HG02571 (cell line): ENCODE measurements around the gene RFX7.

Experiments
- ATAC-seq: cut with Tn5 transposase; IDR thresholded peaks from one replicate; pipeline ENCODE4 v1.9.1; 2021; ENCODE audit warnings: mild to moderate bottlenecking, moderate library complexity; ENCODE audit not compliant: unreplicated experiment

RFX7 gene

GRCh38 chr15:56148064-56148463 is 95.6 kb downstream of the RFX7 start:
- no peak for ATAC-seq

DNA sequence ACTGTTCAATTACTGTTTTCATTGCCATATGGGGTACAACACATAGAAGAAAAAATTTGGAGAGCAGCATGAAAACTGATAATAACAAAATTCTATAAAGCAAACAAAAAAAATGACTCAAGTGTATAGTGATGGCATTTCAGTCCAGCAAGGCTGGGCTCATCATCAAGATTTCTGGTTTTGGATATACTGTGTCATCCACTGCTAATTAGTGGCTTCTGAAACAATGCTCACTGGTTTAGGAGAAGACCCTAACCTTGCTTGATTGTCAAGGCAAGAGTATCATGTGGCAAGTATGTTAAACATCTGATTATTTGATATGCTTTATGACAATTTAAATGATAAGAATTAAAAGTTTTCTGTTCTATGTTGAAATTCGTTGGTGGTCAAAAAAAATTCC is 96.9 kb downstream of the RFX7 start:
- no peak for ATAC-seq

GRCh38 chr15:56128081-56128480 is 115.6 kb downstream of the RFX7 start:
- ATAC-seq = no peak

GRCh38 chr15:56126409-56126808 is 117.3 kb downstream of the RFX7 start:
- ATAC-seq = no peak

DNA sequence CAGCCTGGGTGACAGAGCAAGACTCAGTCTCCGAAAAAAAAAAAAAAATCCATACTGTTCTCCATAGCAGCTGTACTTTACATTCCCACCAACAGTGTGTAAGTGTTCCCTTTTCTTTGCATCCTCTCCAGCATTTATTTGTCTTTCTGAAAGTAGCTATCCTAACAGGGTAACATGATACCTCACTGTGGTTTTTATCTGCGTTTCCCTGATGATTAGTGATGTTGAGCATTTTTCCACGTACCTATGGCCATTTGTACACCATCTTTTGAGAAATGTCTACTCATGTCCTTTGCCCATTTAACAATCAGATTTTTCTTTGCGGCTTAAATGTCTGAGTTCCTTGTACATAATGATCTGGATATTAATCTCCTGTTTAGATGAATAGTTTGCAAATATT is 119.3 kb downstream of the RFX7 start:
- ATAC-seq = no peak

GRCh38 chr15:56105855-56106254 is 137.8 kb downstream of the RFX7 start:
- no peak for ATAC-seq

DNA sequence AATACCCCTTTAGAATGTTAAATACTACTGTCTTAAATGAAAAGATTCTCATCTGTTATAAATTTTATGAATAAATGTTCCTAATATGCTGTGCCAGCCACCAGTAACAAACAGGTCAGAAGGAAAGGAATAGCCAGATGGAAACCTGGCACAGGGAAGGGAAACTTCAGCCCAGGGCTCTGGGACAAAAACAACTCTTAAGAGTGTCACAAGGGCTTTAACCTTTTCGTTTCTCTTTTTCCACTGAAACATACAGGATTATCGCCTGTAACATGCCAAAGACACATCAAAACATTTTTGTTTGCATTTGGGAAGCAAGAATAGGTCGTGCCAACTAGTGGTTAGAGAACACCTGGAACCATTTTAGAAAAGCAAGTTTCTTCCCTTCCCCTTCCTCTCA is 141.2 kb downstream of the RFX7 start:
- ATAC-seq = no peak

DNA sequence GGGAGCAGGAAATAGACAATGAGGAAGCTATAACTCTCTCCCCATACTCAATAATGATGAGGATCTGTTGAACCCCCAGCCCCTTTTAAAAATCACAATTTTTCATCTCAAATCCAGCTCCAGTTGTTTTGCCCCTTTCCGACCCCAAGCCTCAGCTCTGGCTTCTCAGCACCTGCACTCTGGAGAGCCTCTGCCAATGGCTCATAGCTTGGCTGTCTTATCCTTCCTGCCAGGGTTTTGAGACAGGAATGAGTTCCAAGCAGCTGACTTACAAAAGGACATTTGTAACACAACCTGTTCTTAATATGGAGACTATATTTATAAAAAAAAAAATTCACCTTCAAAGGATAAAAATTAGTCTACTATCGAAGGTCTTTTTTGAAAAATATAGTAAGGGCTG is 144.4 kb downstream of the RFX7 start:
- no peak for ATAC-seq

- no peak for ATAC-seq
Observed at GRCh38 chr15:56098195-56098863, 145.3 kb downstream of the RFX7 start.

- ATAC-seq = no peak
Observed at GRCh38 chr15:56095406-56095805, 148.3 kb downstream of the RFX7 start.

- ATAC-seq = no peak
Observed at GRCh38 chr15:56094171-56094570, 149.5 kb downstream of the RFX7 start.

GRCh38 chr15:56088389-56088788 is 155.3 kb downstream of the RFX7 start:
- ATAC-seq = no peak

DNA sequence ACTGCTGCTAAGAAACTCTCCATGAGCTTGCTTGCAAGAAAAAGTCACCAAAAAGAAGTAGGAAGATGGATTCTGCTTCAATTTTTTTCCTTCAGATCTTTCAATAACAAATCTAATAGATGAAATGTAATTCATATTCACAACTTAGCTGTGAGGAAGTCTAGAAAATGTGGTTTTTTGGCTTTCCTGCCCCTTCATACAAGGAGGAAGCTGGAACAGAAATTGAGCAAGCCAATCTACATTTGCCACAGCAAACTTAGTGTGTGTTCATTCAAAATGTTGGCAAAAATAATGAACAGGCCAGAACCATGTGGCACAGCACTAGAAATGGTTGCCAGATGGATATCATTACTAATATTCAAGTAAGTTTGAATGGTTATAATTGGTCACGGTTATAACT is 157.1 kb downstream of the RFX7 start:
- ATAC-seq = no peak

DNA sequence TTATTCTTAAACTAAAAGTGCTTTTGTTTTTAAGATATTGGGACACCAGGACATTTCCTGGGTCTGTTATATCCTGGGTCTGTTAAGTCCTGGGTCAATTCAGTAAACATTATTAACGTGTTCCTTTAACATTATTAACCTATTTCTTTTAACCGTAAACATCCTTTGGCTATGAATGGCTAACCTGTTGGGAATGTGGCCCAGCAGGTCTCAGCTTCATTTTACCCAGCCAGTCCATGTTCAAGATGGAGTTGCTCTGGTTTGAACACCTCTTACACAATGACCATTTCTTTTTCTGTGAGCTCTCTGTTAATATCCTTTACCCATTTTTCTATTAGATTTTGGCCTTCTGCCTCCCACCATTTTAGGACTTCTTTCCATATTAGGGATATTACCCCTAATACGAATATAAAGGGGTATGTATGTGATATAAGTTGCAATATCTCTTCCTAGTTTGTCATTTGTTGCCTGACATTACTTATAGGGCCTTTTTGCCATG is 161.4 kb downstream of the RFX7 start:
- ATAC-seq = no peak

DNA sequence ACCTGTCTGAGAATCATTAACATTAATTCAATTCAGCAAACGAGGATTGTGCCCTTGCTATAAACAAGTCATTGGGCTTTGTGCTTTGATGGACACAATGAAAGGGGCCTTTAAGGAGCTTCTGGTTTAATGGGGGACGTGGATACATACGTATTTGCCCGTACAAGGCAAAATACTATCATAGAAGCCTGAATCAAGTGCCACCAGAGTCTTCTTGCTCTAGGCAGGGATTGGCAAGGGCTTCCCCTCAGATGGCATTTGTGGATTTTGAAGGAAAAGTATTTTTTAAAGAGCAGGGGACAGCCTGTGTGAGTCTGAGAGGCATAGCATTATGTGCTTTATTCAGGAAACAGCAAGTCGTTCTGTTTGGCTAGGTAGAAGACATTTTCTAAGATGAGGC is 166.6 kb downstream of the RFX7 start:
- no peak for ATAC-seq

DNA sequence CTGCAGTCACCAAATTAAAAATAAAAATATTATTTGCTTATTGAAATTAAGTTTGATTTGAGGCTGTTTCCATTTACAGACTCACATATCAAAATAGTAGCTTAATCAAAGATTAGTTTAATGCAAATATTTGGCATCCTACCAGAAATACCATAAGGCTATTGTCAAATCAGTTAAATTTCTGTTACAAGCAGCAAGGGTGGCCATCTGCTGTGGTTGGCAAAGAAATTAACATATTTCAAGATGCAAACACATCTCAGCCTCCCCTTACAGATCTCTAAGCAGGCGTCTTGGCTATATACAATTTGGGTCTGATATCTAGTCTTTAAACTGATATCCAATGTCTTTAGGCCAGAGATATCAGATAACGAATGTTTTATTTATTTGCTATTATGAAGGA is 167.0 kb downstream of the RFX7 start:
- no peak for ATAC-seq

- ATAC-seq = no peak
Observed at GRCh38 chr15:56074481-56075265, 169.0 kb downstream of the RFX7 start.

GRCh38 chr15:56064152-56064551 is 179.5 kb downstream of the RFX7 start:
- ATAC-seq = no peak

DNA sequence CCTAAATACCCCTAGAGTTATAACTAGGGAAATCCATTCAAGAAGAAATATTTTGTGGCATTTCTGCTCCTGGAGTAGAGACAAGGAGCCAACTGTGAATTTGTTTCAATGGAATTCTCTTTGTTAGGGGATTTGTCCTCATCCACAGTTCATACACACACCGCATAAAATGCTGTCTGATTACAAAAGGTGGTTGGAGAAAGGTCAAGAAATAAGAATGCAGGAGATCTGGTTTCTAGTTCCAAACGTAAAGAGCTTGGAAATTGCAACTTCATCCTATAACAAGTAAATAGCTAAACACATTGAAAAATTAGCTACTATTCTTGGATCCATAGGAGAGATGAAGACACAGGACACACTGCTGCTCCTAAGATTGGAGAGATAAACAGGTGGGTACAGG is 184.0 kb downstream of the RFX7 start:
- no peak for ATAC-seq

GRCh38 chr15:56058986-56059385 is 184.7 kb downstream of the RFX7 start:
- ATAC-seq = no peak

GRCh38 chr15:56056626-56057025 is 187.1 kb downstream of the RFX7 start:
- ATAC-seq = no peak

- no peak for ATAC-seq
Observed at GRCh38 chr15:56053046-56053400, 190.7 kb downstream of the RFX7 start.
